Fibroblast of pulmonary artery (primary cell): ENCODE data around the gene NLN.
"Not testable (repeated sequence)": the region's sequence is repeated elsewhere in the genome, so short reads cannot be mapped to it uniquely, and the experiment has no call there.

Source experiments
- DNase-seq: peaks from one replicate; pipeline ENCODE4 v3.0.0-alpha.2; 2010; ENCODE audit warnings: low read depth
- H3K4me3 ChIP-seq: replicated peaks from 2 replicates; pipeline ENCODE4 v1.5.1; 2011; ENCODE audit warnings: low read depth, mild to moderate bottlenecking, control low read depth, low read length, moderate library complexity
- TF ChIP-seq, protein P1 (sequence below): IDR thresholded peaks from 2 replicates; pipeline ENCODE4 v1.5.1; 2011; ENCODE audit warnings: mild to moderate bottlenecking, control low read depth, low read length, inconsistent platforms; ENCODE audit errors: missing control alignments

NLN gene

DNA sequence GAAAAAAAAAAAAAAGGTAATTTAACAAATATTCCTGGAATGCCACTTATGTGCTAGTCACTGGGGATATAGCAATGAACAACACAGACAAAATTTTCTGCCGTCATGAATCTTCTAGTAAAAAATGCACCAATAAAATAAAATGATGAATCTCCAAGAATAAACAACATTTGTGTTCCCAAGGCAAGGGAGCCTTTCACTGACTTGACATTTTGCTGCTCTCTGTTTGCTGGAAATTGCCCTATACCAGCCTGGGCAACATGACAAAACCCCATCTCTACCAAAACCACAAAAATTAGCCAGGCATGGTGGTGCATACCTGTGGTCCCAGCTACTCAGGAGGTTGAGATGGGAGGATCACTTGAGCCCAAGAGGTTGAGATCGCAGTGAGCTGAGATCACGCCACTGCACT is 139.8 kb downstream of the NLN start:
- H3K4me3 ChIP-seq, result no peak overlapping the region
- TF ChIP-seq, protein P1, sequence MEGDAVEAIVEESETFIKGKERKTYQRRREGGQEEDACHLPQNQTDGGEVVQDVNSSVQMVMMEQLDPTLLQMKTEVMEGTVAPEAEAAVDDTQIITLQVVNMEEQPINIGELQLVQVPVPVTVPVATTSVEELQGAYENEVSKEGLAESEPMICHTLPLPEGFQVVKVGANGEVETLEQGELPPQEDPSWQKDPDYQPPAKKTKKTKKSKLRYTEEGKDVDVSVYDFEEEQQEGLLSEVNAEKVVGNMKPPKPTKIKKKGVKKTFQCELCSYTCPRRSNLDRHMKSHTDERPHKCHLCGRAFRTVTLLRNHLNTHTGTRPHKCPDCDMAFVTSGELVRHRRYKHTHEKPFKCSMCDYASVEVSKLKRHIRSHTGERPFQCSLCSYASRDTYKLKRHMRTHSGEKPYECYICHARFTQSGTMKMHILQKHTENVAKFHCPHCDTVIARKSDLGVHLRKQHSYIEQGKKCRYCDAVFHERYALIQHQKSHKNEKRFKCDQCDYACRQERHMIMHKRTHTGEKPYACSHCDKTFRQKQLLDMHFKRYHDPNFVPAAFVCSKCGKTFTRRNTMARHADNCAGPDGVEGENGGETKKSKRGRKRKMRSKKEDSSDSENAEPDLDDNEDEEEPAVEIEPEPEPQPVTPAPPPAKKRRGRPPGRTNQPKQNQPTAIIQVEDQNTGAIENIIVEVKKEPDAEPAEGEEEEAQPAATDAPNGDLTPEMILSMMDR, result no peak
- peak; percentile 80 for DNase-seq

DNA sequence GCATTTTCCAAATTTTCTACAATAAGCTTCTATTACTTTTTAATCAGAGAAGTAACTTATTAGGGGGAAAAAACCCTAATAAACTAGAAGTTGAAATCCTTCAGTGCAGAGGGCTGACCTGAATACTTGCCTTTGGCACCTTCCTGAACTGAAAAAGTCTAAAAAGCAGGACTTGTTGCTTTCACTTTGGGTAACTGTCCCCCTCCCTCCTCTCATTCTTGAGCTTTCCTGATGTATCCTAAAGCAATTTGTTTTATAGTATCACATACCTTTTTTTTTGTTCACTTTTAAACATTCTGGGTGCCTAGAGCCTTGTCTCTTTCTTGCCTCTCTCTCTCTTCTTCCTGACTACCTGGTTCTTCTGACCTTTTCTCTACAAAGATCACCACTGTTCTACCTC is 140.4 kb downstream of the NLN start:
- TF ChIP-seq, protein P1, result no peak
- H3K4me3 ChIP-seq, result no peak overlapping the region
- DNase-seq, result no peak

DNA sequence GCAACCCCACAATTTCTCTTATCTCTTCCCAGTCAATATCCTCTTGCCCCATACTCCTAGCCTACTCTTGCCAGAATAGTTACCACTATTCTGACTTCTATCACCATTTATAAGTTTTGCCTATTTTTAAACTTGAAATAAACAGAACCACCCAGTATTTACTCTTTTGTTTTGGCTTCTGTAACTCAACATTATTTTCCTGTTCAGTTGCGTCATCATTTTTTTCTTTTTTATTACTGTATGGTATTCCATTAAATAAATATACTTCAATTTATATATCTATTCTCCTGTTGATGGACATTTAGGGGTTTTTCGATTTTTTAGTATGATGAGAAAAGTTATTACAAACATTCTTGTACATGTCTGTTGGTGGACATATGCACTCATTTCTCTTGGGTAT is 141.7 kb downstream of the NLN start:
- TF ChIP-seq, protein P1, result no peak
- no peak for DNase-seq
- no peak overlapping the region for H3K4me3 ChIP-seq

DNA sequence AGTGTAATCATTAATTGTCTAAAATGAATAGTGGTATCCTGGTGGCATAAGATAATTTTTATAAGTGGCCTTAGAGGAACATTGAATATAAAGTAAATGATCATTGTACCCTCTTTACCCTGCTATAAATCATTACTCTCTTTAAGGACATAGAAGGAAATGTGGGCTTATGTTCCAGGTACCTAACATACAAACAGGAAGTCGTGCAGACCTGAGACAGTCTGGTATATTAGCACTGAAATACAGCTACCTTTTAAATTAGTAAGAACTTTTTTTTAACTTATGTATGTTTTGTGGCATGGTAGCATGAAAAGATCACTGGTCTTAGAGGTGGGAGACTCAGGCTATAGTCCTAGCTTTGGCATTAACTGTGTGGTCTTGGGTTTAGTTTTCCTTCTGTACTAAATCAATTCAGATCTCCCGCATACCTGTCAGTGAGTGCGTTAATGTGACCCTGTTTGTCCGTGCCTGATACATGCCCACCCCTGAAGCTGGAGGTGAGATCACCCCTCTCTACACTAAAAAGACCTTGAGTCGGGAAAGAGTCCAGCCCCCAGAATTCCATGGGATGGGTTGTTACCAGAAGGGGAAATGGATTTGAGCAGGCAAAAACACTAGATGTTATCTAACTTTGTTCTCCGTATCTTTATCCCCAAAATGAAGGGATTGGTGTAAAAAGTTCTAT is 145.0 kb downstream of the NLN start:
- no peak for DNase-seq
- TF ChIP-seq, protein P1, result no peak
- H3K4me3 ChIP-seq, result no peak overlapping the region

DNA sequence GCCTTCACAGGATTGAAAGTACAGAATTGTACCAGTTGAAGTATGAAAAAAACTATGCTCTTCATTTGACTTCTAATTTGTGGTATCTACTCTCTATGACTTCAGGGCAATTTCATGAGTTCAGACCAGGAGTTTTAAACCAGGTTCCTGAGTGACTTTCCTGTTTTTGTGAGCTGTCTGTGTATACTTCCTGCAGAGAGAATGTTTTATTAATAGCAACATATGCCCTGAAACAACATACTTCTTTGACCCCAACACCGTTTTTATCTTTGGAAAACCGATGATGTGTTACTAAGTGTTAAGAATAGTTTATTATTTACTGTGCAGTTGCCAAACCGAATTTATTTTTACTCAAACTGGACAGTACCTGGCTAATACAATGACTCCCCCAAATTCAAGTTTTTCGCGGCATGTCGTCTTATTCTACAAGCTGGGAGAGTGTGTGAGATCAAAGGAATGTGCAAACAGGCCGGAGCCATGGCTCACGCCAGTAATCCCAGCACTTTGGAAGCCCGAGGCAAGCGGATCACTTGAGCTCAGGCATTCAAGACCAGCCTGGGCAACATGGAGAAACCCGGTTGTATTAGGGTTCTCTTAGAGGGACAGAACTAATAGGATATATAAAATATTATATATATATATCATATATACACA is 145.7 kb downstream of the NLN start:
- no peak for DNase-seq
- H3K4me3 ChIP-seq, result no peak overlapping the region
- TF ChIP-seq, protein P1, result no peak

DNA sequence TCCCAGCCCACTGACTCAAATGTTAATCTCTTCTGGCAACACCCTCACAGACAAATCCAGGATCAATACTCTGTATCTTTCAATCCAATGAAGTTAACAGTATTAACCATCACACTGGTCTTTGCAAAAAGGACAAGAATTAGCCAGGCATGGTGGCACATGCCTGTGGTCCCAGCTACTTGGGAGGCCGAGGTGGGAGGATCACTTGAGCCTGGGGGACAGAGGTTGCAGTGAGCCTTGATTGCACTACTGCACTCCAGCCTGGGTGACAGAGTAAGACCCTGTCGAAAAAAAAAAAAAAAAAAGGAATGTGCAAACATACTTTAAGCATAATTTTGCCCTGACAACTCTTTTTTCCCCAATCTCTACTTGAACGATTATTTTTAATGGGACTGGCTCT is 146.5 kb downstream of the NLN start:
- DNase-seq, result no peak
- H3K4me3 ChIP-seq, result no peak overlapping the region
- TF ChIP-seq, protein P1, result no peak

DNA sequence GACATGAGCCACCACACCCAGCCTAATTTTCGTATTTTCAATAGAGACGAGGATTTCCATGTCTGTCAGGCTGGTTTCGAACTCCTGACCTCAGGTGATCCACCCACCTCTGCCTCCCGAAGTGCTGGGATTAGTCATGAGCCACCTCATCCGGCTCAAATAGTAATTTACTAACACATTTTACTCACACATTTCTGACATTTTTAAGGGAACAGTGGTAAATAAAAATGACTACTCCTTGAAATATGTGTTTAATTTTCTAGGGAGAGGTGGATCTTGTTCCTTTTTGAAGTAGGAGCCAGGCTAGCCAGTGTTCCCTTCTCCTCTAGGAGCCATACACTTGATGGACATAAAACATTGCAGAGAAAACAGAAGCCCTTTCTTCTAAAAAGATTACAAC is 149.2 kb downstream of the NLN start:
- TF ChIP-seq, protein P1, result no peak
- H3K4me3 ChIP-seq, result no peak overlapping the region
- peak; percentile 29 for DNase-seq

DNA sequence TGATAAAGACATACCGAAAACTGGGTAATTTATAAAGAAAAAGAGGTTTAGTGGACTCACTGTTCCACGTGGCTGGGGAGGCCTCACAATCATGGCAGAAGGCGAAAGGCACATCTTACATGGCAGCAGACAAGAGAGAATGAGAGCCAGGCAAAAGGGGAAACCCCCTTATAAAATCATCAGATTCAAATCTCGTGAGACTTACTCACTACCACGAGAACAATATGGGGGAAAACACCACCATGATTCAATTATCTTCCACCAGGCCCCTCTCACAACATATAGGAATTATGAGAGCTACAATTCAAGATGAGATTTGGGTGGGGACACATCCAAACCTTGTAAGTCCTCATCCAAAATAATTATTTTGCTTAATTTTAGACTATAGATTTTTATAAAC is 149.8 kb downstream of the NLN start:
- DNase-seq, H3K4me3 ChIP-seq: not testable (repeated sequence)
